ENCODE measurements around the gene ARHGAP23.
"Not testable (repeated sequence)": the region's sequence is repeated elsewhere in the genome, so short reads cannot be mapped to it uniquely, and the experiment has no call there.

The ARHGAP23 gene

GRCh38 chr17:38485681-38486298 lies 57.5 kb downstream of the ARHGAP23 start:
- DNase-seq (ENCODE audit: low read depth in 2 of 2): not testable (repeated sequence)

DNA sequence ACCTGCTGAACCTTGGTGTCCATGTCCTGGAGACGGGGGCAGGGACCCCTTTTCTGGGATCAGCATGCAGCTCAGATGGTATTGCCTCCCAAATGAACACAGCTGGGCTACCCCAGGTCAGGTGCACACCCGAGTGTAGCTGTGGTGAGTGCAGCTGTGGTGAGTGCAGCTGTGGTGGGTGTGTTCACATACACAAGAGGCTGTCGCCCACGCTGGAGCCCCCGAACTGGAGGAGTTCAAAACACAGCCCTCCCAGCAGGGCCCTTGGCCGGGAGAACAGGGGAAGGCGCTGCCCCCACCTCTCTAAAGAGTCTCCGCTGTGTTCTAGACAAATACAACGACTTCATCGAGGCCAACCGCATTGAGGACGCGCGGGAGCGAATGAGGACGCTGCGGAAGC lies 61.5 kb downstream of the ARHGAP23 start:
- not testable (repeated sequence) for DNase-seq (ENCODE audit: low read depth in 2 of 2)

DNA sequence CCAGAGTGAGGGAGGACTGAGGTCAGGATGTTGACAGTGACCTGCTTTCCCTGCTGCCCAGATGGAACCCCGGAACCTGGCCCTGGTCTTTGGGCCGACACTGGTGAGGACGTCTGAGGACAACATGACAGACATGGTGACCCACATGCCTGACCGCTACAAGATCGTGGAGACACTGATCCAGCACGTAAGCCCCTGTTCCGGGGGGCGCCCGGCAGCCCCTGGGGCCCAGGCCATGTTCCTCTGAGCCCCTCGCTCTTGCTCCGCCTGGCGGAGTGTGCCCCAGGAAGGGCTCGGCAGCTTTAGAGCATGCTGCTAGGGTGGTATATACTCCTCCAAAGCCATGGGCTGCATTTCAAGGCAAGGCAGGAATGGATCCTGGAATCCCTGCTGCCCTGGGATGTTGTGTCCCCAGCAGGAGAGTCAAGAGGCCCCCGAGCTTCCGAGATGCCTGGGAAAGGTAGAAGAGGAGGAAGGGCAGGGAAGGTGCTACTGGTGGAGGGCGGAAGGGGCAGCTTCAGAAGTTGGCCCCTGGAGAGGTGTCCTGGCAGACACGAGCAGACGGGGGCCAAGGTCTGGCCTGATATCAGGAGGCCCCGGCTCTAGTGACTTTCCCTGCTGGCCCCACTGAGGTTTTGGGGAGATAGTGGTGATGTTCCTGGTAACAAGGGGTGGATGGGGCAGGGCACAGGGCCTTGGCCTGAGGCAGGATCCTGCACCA lies 63.2 kb downstream of the ARHGAP23 start:
- DNase-seq (ENCODE audit: low read depth in 2 of 2): not testable (repeated sequence)

DNA sequence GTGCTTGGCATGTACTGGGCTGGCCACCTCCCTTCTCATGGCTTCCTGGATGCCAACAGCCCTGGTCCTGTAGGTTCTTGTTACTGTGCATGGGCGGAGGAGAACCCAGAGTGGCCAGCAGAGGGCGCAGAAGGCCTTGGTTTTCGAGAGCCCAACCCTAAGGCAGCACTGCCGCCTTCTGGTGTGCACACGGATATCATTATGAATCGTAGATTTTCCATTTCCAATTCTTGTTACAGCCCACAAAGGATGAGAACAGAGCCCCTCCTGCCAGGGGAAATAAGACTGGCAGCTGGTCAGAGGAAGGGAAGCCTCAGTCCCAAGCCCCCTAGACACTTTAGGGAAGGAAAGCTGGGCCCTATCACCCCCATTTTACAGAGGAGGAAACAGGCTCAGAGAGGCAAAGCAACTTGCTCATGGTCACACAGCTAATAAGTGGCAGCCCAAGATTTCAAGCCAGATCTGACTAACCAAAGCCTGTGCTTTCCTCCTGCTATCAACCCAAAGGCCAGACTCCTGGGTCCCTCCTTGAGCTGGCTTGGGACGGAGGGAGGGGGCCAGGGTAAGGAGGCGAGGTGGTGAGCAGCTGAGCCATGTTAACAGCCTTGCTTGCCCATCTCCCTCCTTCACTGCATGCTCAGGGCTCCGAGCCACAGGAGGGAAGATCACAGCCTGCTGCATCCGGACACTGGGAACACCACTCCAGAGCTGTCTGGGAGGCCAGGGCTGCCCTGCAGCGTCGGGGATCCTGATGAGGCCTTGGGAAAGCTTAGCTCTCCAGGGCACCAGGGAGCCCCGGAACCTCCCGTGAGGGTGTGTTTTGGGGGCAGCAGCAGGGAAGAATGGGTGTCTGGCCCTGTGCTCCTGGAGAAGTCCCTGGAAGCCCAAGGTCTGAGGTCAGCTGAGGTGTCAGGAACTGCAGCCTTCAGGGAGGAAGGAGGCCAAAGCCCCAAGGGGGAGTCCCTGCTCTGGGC lies 64.1 kb downstream of the ARHGAP23 start:
- peak; percentile 45 to 47 for DNase-seq (ENCODE audit: low read depth in 2 of 2)

- DNase-seq (ENCODE audit: low read depth in 2 of 2): not testable (repeated sequence)
These were observed 65.9 kb downstream of the ARHGAP23 start for GRCh38 chr17:38494152-38494551.

DNA sequence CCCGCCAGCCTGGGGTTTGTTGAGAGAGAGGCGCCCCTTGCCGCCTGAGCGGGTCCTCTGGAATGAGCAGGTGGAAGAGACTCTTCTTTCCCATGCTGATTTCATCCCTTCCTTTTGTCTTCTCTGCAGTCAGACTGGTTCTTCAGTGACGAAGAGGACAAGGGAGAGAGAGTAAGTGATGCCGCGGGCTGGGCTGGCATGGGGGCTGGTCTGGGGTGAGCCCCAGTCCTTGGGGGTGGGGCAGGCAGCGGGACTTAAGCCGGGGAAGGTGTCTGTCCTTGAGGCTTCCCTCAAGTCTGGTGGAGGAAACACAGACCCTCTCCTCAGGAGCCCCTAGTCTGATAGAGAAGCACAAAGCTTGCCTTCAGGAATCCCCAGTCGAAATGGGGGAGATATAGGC lies 69.4 kb downstream of the ARHGAP23 start:
- DNase-seq (ENCODE audit: low read depth in 2 of 2): not testable (repeated sequence)

- DNase-seq (ENCODE audit: low read depth in 2 of 2): no peak
These were observed 70.1 kb downstream of the ARHGAP23 start for GRCh38 chr17:38498353-38498752.

- DNase-seq (ENCODE audit: low read depth in 2 of 2): not testable (repeated sequence)
These were observed 71.0 kb downstream of the ARHGAP23 start for GRCh38 chr17:38499230-38499629.

GRCh38 chr17:38501718-38502117 lies 73.5 kb downstream of the ARHGAP23 start:
- DNase-seq (ENCODE audit: low read depth in 2 of 2): not testable (repeated sequence)

DNA sequence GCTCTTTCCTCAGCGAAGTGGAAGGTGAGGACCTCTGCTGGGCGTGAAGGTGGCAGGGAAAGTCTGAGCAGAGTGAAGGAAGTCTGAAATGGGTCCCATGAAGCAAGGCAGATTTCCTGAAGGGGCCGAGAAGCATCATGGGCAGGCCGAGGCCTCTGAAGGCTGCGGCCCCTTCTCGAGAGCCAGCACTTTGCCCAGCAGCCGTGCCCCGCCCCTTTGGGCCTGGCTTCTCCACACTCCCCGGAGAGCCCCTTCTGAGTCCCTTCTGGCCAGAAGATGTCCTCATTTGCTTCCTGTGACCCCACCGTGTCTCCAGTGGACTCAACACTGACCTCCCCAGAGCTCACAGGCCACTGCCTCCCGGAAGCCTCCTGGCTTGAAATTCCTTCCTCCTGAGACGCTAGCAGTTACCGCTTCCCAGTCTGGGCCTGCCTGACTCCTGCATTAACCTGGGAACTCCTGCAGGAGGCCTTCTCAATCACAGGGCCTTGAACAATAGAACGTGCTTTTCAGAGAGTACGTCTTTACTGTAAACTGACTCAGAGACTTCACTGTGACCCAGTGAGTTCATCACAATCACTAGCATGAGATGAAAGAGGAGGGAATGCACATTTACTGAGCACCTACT lies 75.1 kb downstream of the ARHGAP23 start:
- not testable (repeated sequence) for DNase-seq (ENCODE audit: low read depth in 2 of 2)

DNA sequence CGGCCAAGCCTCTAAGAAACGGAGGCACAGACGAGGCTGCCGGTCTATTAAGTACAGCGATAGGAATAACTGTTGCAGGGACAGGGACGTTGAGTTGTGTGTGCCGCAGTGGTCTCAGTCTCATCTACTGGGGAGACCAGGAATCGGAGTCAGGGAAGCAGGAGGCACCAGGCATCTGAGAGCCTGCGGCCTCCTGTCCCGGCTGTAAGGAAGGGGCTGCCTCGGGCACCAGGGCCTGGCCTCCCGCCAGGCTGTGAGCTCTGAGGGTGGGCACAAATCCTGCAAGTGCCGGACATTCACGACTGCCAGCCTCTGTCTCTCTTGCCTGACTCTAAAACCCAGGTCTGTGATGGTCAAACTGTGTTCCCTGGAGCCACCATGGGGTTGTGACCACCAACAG lies 76.0 kb downstream of the ARHGAP23 start:
- no peak for DNase-seq (ENCODE audit: low read depth in 2 of 2)

DNA sequence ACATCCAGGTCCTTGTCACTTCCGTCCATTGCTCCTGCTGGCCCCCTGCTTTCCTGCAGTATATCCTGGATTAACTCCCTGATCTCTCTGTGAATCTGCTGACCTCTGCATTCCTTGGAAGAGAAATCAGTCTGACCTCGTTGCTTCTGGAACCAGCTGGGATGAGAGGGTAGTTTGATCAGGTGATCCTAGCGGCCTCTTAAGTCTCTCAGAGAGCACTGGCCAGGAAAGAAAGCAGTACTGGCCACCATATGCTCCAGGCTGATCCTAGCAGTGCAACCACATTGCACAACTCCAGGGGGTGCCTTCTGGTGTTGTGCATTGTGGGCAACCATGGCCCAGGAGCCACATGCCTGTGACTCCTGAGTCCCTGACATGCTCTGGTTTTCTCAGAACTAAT lies 79.2 kb downstream of the ARHGAP23 start:
- DNase-seq (ENCODE audit: low read depth in 2 of 2): no peak

GRCh38 chr17:38507921-38508569 lies 79.8 kb downstream of the ARHGAP23 start:
- DNase-seq (ENCODE audit: low read depth in 2 of 2): no peak

DNA sequence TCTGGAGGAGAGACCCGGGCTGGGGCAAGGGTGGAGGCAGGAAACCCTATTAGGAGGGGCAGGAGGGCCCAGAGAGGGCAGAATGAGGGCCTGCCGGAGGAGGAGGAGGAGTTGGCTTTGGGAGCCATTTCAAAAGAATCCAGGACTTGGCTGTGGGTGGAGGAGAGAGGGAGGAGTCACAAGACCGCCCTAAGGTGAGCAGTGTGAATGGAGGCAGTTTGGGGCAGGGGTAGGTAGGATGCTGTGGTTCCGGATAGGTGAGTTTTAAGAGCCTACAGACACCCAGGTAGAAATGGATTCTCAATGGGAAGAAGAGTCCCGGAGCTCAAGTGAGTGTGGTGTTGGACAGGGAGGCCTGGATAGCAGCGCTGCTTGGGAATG lies 80.3 kb downstream of the ARHGAP23 start:
- no peak for DNase-seq (ENCODE audit: low read depth in 2 of 2)

DNA sequence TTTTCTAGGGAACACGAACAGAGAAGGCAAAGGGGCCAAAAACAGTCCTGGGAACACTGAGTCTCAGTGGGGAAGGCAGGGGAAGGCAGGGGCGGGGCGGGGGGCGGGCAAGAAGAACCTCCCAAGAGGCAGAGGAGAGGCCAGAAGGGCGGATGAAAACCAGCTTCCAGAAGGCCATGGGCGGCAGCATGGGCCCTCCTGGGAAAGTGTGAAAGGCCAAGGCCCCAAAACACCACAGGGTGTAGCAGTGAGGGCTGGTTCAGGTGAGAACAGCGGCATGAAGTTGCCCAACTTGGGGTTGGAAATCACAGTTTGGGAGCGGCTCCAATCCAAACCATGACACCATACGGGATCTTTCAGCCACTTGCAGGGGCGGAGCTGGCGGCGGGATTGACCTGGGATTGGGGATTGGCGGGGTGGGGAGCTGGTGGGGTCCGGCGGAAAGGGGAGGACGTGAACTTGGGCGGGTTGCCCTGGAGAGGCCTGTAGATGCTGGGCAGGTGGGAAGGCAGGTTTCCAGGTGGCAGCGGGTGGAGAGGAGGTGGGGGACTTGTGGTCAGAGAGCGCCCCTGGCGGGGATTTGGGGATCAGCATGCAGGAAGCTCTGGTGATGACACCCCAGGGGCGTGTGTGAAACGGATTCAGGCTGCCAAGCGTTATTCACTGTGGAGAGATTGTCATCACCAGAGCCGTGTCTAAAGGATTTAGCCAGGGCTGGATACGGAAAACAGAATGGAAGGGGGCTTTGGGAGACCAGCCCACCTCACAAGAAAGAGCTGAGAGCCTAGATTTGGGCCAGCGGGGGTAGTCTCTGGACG lies 80.9 kb downstream of the ARHGAP23 start:
- peak; percentile 72 to 73 for DNase-seq (ENCODE audit: low read depth in 2 of 2)

DNA sequence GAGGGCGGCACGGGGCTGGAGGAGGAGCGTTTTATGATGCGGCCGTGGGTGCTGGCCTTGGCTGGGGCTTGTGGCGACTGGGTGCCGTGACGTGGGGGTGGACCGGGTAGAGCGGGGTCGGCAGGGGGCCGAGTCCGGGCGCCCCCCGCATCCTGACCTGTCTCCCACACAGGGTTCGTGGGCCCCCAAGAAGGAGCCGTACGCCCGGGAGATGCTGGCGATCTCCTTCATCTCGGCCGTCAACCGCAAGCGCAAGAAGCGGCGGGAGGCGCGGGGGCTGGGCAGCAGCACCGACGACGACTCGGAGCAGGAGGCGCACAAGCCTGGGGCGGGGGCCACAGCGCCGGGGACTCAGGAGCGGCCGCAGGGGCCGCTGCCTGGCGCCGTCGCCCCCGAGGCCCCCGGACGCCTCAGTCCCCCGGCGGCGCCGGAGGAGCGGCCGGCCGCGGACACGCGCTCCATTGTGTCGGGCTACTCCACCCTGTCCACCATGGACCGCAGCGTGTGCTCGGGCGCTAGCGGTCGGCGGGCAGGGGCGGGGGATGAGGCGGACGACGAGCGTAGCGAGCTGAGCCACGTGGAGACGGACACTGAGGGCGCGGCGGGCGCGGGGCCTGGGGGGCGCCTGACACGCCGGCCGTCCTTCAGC lies 81.6 kb downstream of the ARHGAP23 start:
- no peak for DNase-seq (ENCODE audit: low read depth in 2 of 2)

- no peak for DNase-seq (ENCODE audit: low read depth in 2 of 2)
These were observed 82.3 kb downstream of the ARHGAP23 start for GRCh38 chr17:38510421-38511149.

GRCh38 chr17:38511150-38512108 lies 83.2 kb downstream of the ARHGAP23 start:
- DNase-seq (ENCODE audit: low read depth in 2 of 2): peak; percentile 43 to 45
